HK-2 (cell line): Measurements from ENCODE around the gene ENTHD1.
A peak's percentile ranks its signal among the peaks of the same experiment; 100 is the strongest.

ENCODE experiments used
- DNase-seq: peaks from one replicate; pipeline ENCODE4 v3.0.0-alpha.2; 2018; ENCODE audit not compliant: unreplicated experiment

The ENTHD1 gene

DNA sequence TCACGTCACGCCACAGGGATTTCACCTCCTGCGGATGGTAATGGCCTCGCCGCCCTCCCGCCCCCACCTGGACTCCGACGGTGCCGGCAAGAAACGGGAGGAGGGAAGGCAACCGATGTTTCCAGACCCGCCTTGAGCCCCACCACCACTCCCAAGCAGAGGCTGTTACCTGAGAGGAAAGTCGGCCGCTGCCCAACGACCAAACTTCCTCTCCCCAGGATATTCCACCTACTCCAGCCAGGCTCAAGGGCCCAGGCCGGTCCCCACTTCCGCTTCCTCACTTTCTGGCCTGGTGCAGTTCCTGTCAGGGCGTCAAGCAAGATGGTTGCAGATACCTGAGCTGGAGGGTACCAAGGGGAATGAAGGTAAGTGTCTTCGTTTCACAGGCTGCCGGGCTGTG, at the start of gene ENTHD1:
ENTHD1 (minus strand) TSS at position 235 of the 400 bp plus-strand sequence. CDS start 6,012 bp downstream, outside the sequence.
- DNase-seq, result no peak

GRCh38 chr22:39943337-39943736, 49.8 kb upstream of the ENTHD1 start:
- no peak for DNase-seq

DNA sequence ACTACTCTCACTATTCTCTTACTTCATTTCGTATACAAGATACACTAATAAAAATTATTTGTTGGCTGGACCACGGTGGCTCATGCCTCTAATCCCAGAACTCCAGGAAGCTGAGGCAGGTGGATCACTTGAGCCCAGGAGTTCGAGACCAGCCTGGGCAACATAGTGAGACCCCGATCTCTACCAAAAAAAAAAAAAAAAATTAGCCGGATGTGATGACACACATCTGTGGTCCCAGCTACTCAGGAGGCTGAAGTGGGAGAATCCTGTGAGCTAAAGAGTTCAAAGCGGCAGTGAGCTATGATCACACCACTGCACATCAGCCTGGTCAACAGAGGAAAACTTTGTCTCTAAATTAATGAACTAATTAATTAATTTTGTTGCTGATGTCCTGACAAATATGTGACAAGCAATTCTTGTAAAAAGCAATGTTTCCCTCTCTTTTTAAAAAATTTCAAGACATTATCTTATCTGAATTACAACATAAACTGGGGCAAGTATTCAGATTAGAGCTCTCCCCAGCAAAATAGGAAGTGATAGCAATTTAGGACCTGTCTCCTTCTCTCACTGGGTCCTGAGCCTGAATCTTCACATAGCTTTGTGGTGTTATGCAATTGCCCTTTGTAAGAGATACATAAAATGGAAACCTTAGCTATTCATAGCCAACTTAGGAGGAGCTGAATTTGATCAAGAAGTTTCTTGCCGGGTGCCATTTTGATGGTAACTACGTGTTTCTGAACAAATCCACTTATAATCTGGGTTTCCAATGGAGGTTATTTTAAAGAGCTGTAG, 49.1 kb upstream of the ENTHD1 start:
- DNase-seq, result no peak

GRCh38 chr22:39941601-39942000, 48.0 kb upstream of the ENTHD1 start:
- DNase-seq, result no peak

GRCh38 chr22:39940757-39941305, 47.3 kb upstream of the ENTHD1 start:
- no peak for DNase-seq

DNA sequence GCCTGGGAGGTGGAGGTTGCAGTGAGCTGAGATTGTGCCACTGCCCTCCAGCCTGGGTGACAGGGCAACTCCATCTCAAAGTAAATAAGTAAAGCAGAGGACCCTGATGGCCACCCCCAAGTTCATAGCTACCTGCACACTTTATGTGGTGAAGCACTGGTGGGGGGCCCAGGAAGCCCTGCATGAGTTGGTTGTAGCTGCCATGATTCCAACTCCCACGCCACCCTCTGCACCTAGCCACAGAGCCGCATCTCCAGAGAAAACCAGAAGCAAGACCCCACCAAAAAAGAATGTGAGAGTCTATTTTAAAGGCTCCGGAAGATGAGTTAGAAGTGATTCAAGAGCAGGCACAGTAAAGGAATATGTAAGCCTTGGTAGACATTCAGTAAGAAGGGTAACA, 46.3 kb upstream of the ENTHD1 start:
- DNase-seq, result no peak

DNA sequence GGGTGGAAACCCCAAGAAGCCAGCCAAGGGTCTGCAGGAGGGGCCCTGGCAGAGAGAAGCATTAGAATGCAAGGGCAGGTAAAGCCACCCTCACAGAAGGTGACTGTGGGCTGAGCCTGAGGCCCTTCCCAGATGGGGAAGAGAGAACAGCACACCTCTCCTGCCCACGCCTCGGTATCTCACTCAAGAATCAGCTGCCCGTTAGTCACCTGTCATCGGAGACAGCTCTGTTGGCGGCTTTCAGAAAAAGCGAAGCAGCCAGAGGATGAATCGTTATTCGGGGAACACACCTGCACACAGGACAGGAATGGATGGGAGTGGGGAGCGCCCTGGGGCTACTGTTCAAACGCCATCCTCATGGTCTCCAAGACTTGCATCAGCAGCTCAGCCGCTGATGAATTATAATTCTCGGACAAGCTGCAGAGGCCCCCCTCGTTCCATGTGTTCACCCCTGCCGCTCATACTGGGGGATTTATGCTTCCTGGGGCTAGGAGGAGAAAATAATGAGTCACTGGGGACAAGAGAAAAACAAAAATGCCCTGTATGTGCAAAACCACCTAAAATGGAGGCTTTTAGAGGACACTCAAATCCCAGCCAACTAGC, 45.0 kb upstream of the ENTHD1 start:
- DNase-seq, result no peak

DNA sequence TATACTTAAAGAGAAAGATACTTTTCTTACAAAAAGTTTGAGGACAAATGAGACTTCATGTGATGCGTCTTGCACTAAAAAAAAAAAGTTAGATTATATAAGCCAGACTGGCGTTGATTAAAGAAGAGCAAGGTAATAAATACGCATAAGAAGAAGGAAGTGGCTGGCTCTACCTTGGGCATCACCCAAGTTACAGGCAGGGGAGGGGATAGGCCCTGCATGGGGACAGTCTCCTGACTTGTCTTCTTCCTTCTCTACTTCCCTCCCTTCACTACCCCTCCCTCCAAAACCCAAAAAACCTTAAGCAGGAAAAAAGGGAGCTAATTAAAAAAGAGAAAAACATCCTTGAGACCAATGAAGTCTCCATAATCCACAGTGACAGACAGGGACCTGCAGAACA, 44.3 kb upstream of the ENTHD1 start:
- DNase-seq, result no peak

GRCh38 chr22:39936523-39937145, 43.1 kb upstream of the ENTHD1 start:
- no peak for DNase-seq

DNA sequence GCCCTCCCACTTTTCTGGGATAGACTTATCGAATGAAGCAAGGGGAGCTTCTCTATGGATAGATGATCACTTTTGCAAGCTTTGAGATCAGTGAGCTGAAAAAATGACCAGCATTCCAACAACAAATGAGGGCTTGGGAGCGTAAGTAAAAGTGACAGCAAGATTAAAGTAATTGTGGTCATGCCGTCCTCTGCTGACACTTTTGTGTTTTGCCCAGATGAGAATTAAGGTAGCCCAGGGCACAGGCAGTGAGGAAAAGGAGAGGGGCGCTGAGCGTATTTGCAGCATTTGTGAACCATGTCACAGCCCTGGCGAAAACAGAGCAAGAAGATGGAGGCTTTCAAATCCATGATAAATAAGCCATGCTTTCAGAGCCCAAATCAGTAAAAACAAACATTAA, 42.1 kb upstream of the ENTHD1 start:
- DNase-seq, result no peak

- no peak for DNase-seq
Observed at GRCh38 chr22:39935116-39935515, 41.6 kb upstream of the ENTHD1 start.

DNA sequence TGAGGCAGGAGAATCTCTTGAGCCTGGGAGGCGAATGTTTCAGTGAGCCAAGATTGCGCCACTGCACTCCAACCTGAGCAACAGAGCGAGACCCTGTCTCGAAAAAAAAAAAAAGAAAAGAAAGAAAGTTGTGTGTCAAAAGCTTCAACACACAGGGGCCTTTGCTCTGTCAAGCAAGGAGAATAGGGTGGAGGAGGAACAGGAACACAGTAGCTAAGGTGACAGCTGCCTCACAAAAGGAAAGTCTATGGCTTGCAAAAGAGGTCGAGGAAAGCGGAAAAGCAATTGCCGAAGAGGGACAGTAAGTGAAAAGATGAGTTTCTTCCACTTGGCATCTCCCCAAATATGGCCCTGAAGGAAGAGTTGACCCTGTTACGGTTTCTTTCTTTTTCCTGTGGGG, 40.2 kb upstream of the ENTHD1 start:
- DNase-seq, result no peak

DNA sequence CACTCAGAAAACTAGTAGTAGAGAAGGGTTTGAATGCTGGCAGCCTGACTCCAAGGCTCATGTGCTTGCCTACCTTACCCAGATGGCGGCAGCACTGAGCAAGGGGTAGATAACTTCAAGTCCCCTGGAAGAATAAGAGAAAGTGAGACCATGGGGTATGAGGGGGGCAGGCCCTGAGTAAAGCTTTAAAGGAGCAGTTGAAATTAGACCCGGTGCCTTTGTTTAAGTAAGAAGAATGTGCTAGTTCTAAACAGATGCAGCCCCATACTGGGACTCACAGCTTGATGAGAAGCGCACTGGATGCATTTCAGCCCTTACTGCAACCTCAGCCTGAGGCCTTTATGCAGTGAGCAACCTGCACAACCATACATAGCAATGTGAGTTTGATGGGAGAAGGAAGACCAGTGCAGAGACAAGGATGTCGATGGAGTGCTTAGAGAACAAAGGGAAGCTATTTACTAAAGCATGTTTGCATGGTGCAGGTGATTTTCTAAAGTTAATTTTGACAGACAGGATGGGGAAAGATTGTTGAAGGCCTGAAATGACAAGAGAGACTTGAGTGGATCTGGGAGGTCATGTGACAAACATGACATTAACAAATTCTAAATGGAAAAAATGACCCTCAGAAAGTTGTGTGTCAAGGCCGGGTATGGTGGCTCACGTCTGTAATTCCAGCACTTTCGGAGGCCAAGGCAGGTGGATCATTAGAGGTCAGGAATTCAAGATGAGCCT, 39.5 kb upstream of the ENTHD1 start:
- peak; percentile 16 for DNase-seq

- DNase-seq, result no peak
Observed at GRCh38 chr22:39932166-39932565, 38.6 kb upstream of the ENTHD1 start.

GRCh38 chr22:39931251-39931650, 37.7 kb upstream of the ENTHD1 start:
- DNase-seq, result no peak

DNA sequence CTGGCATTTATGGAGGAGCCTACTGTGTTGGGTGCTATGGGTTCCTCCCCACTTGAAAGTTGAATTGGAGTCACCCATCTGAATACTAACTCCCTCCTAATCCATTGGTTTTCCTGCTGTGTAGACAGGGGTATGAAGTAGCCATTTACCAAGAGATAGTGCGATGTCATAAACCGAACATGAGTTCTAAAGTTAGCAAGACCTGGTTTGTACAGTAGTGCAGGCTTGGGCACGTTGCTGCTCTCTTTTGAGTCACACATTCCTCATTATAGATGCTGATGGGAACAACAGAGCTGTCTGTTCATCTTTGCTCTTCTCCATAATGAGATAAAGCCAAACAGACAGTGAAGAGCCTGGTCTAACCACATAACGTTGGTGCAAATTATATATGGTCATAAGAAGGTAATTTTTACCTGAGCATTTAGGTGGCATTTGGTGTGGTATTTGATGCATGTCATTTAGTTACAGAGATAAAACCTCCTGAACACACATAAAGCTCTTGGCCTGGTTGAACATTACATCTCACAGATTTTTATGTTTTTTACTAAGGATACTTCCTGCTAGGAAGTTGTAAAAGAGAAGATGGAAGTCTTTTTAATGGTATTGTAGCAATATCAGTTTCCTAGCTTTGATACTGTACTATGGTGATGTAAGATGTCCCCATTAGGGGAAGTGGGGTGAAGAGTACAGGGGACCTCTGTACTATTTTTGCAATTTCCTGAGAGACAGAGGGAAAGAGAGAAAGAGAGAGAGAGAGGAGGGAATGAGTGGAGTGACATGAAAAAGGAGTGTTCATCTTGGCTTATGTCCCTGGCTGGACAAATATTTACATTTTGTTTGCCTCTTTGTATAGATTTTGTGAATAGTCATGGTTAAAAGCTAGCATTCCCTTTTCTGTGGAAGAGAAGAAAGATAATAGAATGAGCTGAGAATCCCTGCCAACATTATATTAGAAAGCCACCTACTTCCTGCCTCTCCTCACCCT, 35.3 kb upstream of the ENTHD1 start:
- no peak for DNase-seq

DNA sequence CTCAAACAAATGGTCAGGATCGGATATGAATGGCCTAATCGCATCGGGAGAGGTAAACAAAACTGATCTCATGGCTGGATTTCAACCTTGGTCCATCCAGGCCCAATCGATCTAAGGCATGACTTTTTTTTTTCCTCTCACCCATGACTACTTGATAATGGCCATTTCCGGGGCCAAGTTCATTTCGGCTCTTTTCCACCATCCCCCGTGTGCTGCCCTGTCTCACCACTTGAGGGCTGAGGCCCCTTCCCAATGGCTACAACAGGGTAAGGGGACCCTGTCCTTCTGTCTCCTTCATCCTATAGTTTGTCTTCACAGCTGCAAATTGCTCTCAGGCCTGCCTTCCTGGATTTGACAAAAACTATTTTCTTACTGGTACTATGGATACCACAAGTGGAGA, 34.0 kb upstream of the ENTHD1 start:
- DNase-seq, result no peak

- no peak for DNase-seq
Observed at GRCh38 chr22:39926753-39927152, 33.2 kb upstream of the ENTHD1 start.

- no peak for DNase-seq
Observed at GRCh38 chr22:39925909-39926679, 32.5 kb upstream of the ENTHD1 start.

GRCh38 chr22:39925273-39925672, 31.7 kb upstream of the ENTHD1 start:
- DNase-seq, result no peak
